ENCODE data around the gene GPATCH3. TPM values are rescaled to one million over a fixed set of nuclear protein-coding genes. Genes with fewer than 3 reads are reported as not detected.
"Not testable (repeated sequence)": the region's sequence is repeated elsewhere in the genome, so short reads cannot be mapped to it uniquely, and the experiment has no call there.

Gene GPATCH3
- total RNA-seq, 1 donor from 2014 or later: 2.0 TPM

- no peak overlapping the region for H3K4me3 ChIP-seq
- DNase-seq (ENCODE audit: low spot score in 2 of 2): no peak
- H3K9me3 ChIP-seq: no peaks in the 10 kb centered on the region
- peaks cover 0 to 3% of the 10 kb centered on the region in 2 donors for H3K4me1 ChIP-seq
- H3K36me3 ChIP-seq: peaks cover 17 to 20% of the 10 kb centered on the region in 2 donors
- intact Hi-C loops (cut with DNase I): loop anchor here (5.0 kb wide), 1 partner anchor 273 kb away; no protein-coding TSS in a partner anchor
- no peaks in the 10 kb centered on the region for H3K27me3 ChIP-seq
- TF ChIP-seq CTCF (IDR thresholded peaks at IDR 0.05): no peak
- H3K27ac ChIP-seq: no peak overlapping the region
These were observed 25.4 kb downstream of the GPATCH3 start for GRCh38 chr1:26874896-26875295.

GRCh38 chr1:26873097-26873496, 27.2 kb downstream of the GPATCH3 start:
- H3K4me3 ChIP-seq; H3K4me1 ChIP-seq; H3K36me3 ChIP-seq; H3K9me3 ChIP-seq; intact Hi-C loops (cut with DNase I); H3K27ac ChIP-seq; DNase-seq (ENCODE audit: low spot score in 2 of 2); H3K27me3 ChIP-seq: not testable (repeated sequence)

- Histone ChIP-seq H3K4me3 (peak overlapping the region; percentile 71 to 72), H3K36me3 (no peaks in the 10 kb centered on the region), H3K27ac (peak overlapping the region; percentile 97), H3K27me3 (no peaks in the 10 kb centered on the region), H3K4me1 (peaks cover 0 to 13% of the 10 kb centered on the region in 2 donors), H3K9me3 (no peaks in the 10 kb centered on the region)
- DNase-seq (ENCODE audit: low spot score in 2 of 2): peak; percentile 94 to 99
- no peak for TF ChIP-seq CTCF (IDR thresholded peaks at IDR 0.05)
- intact Hi-C loops (cut with DNase I): loop anchor here (1.0 to 5.0 kb wide), 3 partner anchors 12 to 168 kb away; partner anchors contain the start of genes ARID1A and GPN2
These were observed 35.4 kb downstream of the GPATCH3 start for GRCh38 chr1:26864610-26865480.

GRCh38 chr1:26863685-26864077, 36.6 kb downstream of the GPATCH3 start:
- DNase-seq (ENCODE audit: low spot score in 2 of 2): no peak
- H3K4me3 ChIP-seq: peak overlapping the region in 1 of 2 donors; percentile 71
- no peaks in the 10 kb centered on the region for H3K9me3 ChIP-seq
- H3K36me3 ChIP-seq: no peaks in the 10 kb centered on the region
- peaks cover 0 to 13% of the 10 kb centered on the region in 2 donors for H3K4me1 ChIP-seq
- intact Hi-C loops (cut with DNase I): no loop called here
- peak overlapping the region; percentile 89 to 97 for H3K27ac ChIP-seq
- no peaks in the 10 kb centered on the region for H3K27me3 ChIP-seq
- TF ChIP-seq CTCF (IDR thresholded peaks at IDR 0.05): no peak

- Histone ChIP-seq H3K9me3 (no peaks in the 10 kb centered on the region), H3K27ac (peak within 1 kb of the TSS; percentile 89 to 97), H3K4me3 (peak within 1 kb of the TSS; percentile 57 to 71), H3K36me3 (peaks cover 0 to 2% of the 10 kb centered on the region in 2 donors), H3K4me1 (peaks cover 0 to 13% of the 10 kb centered on the region in 2 donors), H3K27me3 (no peaks in the 10 kb centered on the region)
- DNase-seq (ENCODE audit: low spot score in 2 of 2): no peak
- intact Hi-C loops (cut with DNase I): no loop called here
- no peak for TF ChIP-seq CTCF (IDR thresholded peaks at IDR 0.05)
These were observed 37.2 kb downstream of the GPATCH3 start, which contains the start of gene SFN for GRCh38 chr1:26862781-26863684. SFN (plus strand) TSS chr1:26863149; CDS start chr1:26863213, 64 bp downstream.

Data from ascending aorta (tissue), 2 donors.